ENCODE measurements around the gene HMBS. TPM values are rescaled to one million over a fixed set of nuclear protein-coding genes. Genes with fewer than 3 reads are reported as not detected.
A peak's percentile ranks its signal among the peaks of the same experiment; 100 is the strongest.

HMBS gene
- total RNA-seq, 4 donors from 2014 or later, result 10.8 to 353 (median 21.3) TPM; not detected in 1

DNA sequence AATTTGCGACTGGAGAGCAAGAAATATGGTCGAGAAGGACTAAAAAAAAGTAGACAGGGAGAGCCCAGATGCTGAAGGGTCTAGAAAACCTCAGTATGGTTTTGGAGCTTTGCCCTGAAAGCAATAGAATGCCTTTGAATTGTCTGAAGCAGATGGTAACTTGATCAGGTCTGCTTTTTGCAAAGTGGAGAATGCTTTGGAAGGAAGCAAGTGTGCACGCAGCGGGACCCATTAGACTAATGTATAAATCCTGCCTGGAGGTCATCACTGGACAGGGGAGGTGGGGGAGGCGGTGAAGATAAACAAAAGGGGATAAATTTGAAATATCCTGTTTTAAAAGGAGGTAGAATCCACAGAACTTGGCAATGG, 35.9 kb downstream of the HMBS start:
- DNase-seq, result no peak
- H3K4me3 ChIP-seq, result peak overlapping the region; percentile 29 to 96 (median 89)
- no peaks in the 10 kb centered on the region for H3K27me3 ChIP-seq
- peak overlapping the region; percentile 76 to 92 (median 86) for H3K27ac ChIP-seq
- in situ Hi-C loops (cut with MboI; ENCODE audit: low pct_ligation_motif_present in 1 of 4, low pct_unique_long_range_greater_than_20kb in 1 of 4, low sequenced_read_pairs in 3 of 4), result no loop called here
- H3K9me3 ChIP-seq, result no peaks in the 10 kb centered on the region
- H3K36me3 ChIP-seq, result peaks cover 0 to 5% (median 2%) of the 10 kb centered on the region in 4 donors
- H3K4me1 ChIP-seq, result peaks cover 7 to 40% (median 19%) of the 10 kb centered on the region in 4 donors
- WGBS, 2 donors (ENCODE audit: low coverage in 1 of 2), result 10 to 16% methylated on average over 5 of the region's 5 CpGs
- TF ChIP-seq POLR2AphosphoS5 (IDR thresholded peaks at IDR 0.05) (no peak), POLR2A (IDR thresholded peaks at IDR 0.05) (no peak), EP300 (IDR thresholded peaks at IDR 0.05; ENCODE audit: low read depth) (no peak)
- TF ChIP-seq, protein P1, sequence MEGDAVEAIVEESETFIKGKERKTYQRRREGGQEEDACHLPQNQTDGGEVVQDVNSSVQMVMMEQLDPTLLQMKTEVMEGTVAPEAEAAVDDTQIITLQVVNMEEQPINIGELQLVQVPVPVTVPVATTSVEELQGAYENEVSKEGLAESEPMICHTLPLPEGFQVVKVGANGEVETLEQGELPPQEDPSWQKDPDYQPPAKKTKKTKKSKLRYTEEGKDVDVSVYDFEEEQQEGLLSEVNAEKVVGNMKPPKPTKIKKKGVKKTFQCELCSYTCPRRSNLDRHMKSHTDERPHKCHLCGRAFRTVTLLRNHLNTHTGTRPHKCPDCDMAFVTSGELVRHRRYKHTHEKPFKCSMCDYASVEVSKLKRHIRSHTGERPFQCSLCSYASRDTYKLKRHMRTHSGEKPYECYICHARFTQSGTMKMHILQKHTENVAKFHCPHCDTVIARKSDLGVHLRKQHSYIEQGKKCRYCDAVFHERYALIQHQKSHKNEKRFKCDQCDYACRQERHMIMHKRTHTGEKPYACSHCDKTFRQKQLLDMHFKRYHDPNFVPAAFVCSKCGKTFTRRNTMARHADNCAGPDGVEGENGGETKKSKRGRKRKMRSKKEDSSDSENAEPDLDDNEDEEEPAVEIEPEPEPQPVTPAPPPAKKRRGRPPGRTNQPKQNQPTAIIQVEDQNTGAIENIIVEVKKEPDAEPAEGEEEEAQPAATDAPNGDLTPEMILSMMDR (IDR thresholded peaks at IDR 0.05), result no peak
- intact Hi-C loops (cut with DNase I; ENCODE audit: low total_unique reads), result no loop called here

DNA sequence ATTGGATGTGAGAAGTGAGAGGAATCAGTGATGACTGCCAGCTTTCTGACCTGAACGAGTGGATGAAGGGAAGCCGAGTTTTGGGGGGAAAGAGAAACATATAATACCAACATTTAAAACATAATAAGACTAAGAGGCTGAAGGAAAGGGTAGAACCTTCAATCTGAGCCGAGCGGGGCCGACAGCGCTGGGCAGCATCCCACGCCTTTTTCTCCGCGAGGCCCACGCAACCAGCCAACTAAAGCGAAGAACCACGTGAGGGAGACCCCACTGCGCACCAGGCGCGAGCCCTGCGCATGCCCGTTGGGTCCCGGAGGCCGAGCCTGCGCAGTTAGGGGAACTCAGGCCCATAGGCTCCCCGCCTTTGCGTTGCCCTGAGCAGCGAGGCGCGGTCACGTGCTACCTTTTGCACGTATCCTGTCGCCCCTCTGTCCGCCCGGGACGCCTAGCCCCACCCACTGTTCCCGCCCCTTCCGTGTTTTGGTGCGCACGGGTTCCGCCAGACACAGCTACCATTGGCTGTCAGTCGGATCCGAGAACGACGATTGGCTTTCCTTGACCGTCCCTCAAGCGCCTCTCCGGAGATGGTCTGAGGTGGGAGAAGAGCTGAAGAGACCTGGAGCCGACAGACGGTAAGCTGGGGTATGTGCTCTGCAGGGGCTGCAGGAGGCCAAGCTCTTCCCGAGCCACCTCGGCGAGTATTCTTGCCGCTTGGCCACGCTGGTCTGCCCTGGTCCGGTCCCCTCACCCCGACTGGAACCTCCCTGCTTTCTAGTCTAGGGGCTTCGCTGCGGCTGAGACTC, 36.5 kb downstream of the HMBS start, which contains the start of gene HINFP:
TSS of gene HINFP (plus strand) at position 573 of the 803 bp plus-strand sequence. CDS start 5,365 bp downstream, outside the sequence.
- in situ Hi-C loops (cut with MboI; ENCODE audit: low pct_ligation_motif_present in 1 of 4, low pct_unique_long_range_greater_than_20kb in 1 of 4, low sequenced_read_pairs in 3 of 4), result no loop called here

DNA sequence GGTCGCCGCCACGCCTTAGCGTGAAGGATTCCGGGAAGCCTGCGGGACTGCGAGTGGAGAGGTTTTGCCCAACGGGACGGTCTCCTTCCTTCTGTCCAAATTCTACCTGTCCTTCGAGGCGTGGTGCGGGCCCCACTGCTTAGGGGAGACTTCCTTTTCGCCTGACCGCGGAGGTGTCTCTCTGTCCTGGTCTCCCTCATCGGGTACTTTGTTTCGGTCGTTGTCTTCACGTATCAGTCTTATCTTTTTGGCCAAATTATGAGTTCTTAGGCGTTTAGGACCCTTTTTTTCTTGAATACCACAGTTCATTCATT, 37.1 kb downstream of the HMBS start:
- in situ Hi-C loops (cut with MboI; ENCODE audit: low pct_ligation_motif_present in 1 of 4, low pct_unique_long_range_greater_than_20kb in 1 of 4, low sequenced_read_pairs in 3 of 4) (no loop called here), intact Hi-C loops (cut with DNase I; ENCODE audit: low total_unique reads) (no loop called here)
- DNase-seq, result no peak
- H3K27ac ChIP-seq, result peak overlapping the region; percentile 88 to 92 (median 91)
- peak overlapping the region; percentile 67 to 96 (median 89) for H3K4me3 ChIP-seq
- no peaks in the 10 kb centered on the region for H3K9me3 ChIP-seq
- H3K4me1 ChIP-seq, result peaks cover 14 to 52% (median 28%) of the 10 kb centered on the region in 4 donors
- TF ChIP-seq EP300 (IDR thresholded peaks at IDR 0.05; ENCODE audit: low read depth), result no peak
- TF ChIP-seq POLR2AphosphoS5 (IDR thresholded peaks at IDR 0.05), result no peak
- no peak for TF ChIP-seq POLR2A (IDR thresholded peaks at IDR 0.05)
- TF ChIP-seq, protein P1 (IDR thresholded peaks at IDR 0.05), result no peak
- WGBS, 2 donors (ENCODE audit: low coverage in 1 of 2), result 0% methylated on average over 3 to 20 of the region's 20 CpGs
- peaks cover 0 to 5% (median 0%) of the 10 kb centered on the region in 4 donors for H3K36me3 ChIP-seq
- H3K27me3 ChIP-seq, result no peaks in the 10 kb centered on the region

More for the DNA sequence above, 36.5 kb downstream of the HMBS start, which contains the start of gene HINFP:
- Histone ChIP-seq H3K27ac (peak within 1 kb of the TSS; percentile 88 to 92 (median 91)), H3K9me3 (no peaks in the 10 kb centered on the region), H3K36me3 (peaks cover 0 to 5% (median under 1%) of the 10 kb centered on the region in 4 donors), H3K27me3 (no peaks in the 10 kb centered on the region), H3K4me3 (peak within 1 kb of the TSS; percentile 67 to 96 (median 89)), H3K4me1 (peaks cover 8 to 46% (median 23%) of the 10 kb centered on the region in 4 donors)
- intact Hi-C loops (cut with DNase I; ENCODE audit: low total_unique reads), result no loop called here
- peak; percentile 100 for DNase-seq
- 0 to 1% methylated on average over 3 to 50 of the region's 54 CpGs for WGBS, 2 donors (ENCODE audit: low coverage in 1 of 2)
- TF ChIP-seq POLR2AphosphoS5 (IDR thresholded peaks at IDR 0.05), result peak; percentile 69 to 87 (median 80)
- peak; percentile 72 for TF ChIP-seq POLR2A (IDR thresholded peaks at IDR 0.05)
- TF ChIP-seq, protein P1 (IDR thresholded peaks at IDR 0.05), result no peak

DNA sequence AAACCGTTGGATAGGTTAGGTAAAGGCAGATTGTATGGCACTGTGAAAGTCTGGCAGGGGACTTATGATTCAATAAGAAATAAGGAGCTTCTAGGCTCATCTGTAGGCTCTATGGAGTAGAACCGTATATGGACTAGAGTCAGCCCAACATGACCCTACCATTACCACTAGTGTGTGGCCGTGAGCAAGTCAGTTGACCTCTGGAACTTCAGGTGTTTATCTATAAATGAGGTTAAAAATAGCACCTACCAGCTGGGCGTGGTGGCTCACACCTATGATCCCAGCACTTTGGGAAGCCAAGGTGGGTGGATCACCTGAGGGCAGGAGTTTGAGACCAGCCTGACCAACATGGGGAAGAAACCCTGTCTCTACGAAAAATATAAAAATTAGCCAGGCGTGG, 41.1 kb downstream of the HMBS start:
- Histone ChIP-seq H3K4me3 (peak overlapping the region in 1 of 4 donors; percentile 3), H3K27ac (peak overlapping the region in 3 of 4 donors; percentile 47 to 59 (median 55)), H3K4me1 (peaks cover 15 to 46% (median 26%) of the 10 kb centered on the region in 4 donors), H3K36me3 (peaks cover 0 to 27% (median 12%) of the 10 kb centered on the region in 4 donors), H3K27me3 (no peaks in the 10 kb centered on the region), H3K9me3 (no peaks in the 10 kb centered on the region)
- 73 to 76% methylated on average over 2 to 6 of the region's 6 CpGs for WGBS, 2 donors (ENCODE audit: low coverage in 1 of 2)
- intact Hi-C loops (cut with DNase I; ENCODE audit: low total_unique reads) (no loop called here), in situ Hi-C loops (cut with MboI; ENCODE audit: low pct_ligation_motif_present in 1 of 4, low pct_unique_long_range_greater_than_20kb in 1 of 4, low sequenced_read_pairs in 3 of 4) (no loop called here)
- DNase-seq, result peak; percentile 64
- TF ChIP-seq EP300 (IDR thresholded peaks at IDR 0.05; ENCODE audit: low read depth) (no peak), POLR2A (IDR thresholded peaks at IDR 0.05) (peak; percentile 17), POLR2AphosphoS5 (IDR thresholded peaks at IDR 0.05) (peak in 1 of 3 donors; percentile 13)

Data from transverse colon (tissue), 4 donors.